Spleen (tissue), 11 donors: Measurements from ENCODE around the gene MEIS2. TPM values are rescaled to one million over a fixed set of nuclear protein-coding genes. Genes with fewer than 3 reads are reported as not detected.

ENCODE experiments used
- DNase-seq: peaks from one replicate; pipeline ENCODE4 v3.0.0-alpha.2; 2020
- H3K27ac ChIP-seq, 8 donors: fragments of 200-600 bp; sonication (generic) in 7 of 8; 1 replicate in 4 of 8; 2 replicates in 4 of 8; pipeline versions ENCODE4 v1.5.0 to v1.8.0; 2016 to 2021; ENCODE audit warnings: inconsistent platforms in 4 of 8, mild to moderate bottlenecking in 4 of 8, moderate library complexity in 1 of 8
- H3K27me3 ChIP-seq, 7 donors: fragments of 200-600 bp; sonication (generic) in 6 of 7; replicated peaks in 1 of 7; 1 replicate in 4 of 7; 2 replicates in 3 of 7; pipeline versions ENCODE4 v1.5.0 to v1.8.0; 2016 to 2021; ENCODE audit warnings: inconsistent platforms in 3 of 7, mild to moderate bottlenecking in 1 of 7
- H3K36me3 ChIP-seq, 6 donors: fragments of 200-600 bp; sonication (generic) in 5 of 6; 1 replicate in 4 of 6; 2 replicates in 2 of 6; pipeline versions ENCODE4 v1.5.0 to v1.8.0; 2016 to 2021; ENCODE audit warnings: inconsistent platforms in 2 of 6
- H3K4me1 ChIP-seq, 6 donors: fragments of 200-600 bp; sonication (generic) in 5 of 6; 1 replicate in 3 of 6; 2 replicates in 3 of 6; pipeline versions ENCODE4 v1.5.0 to v1.8.0; 2016 to 2021; ENCODE audit warnings: inconsistent platforms in 3 of 6
- H3K4me3 ChIP-seq, 8 donors: fragments of 200-600 bp; sonication (generic) in 7 of 8; 1 replicate in 4 of 8; 2 replicates in 4 of 8; pipeline versions ENCODE4 v1.5.0 to v1.8.0; 2016 to 2021; ENCODE audit warnings: inconsistent platforms in 4 of 8, mild to moderate bottlenecking in 4 of 8, moderate library complexity in 2 of 8
- H3K9me3 ChIP-seq, 8 donors: fragments of 200-600 bp; sonication (generic) in 7 of 8; 1 replicate in 4 of 8; 2 replicates in 4 of 8; pipeline versions ENCODE4 v1.5.0 to v1.8.0; 2016 to 2021; ENCODE audit warnings: inconsistent platforms in 4 of 8
- POLR2A ChIP-seq, 3 donors: fragments of 450-650 bp; IDR thresholded peaks; one replicate each; pipeline ENCODE4 v1.5.1; 2017; ENCODE audit warnings: antibody characterized with exemption in 3 of 3, mild to moderate bottlenecking in 1 of 3
- POLR2AphosphoS5 ChIP-seq, 3 donors: sonication (generic); formaldehyde crosslinking; IDR thresholded peaks; one replicate each; pipeline ENCODE4 v1.5.1; 2017; ENCODE audit warnings: antibody characterized with exemption in 3 of 3
- WGBS, 5 donors: extraction: QIAGEN DNeasy Blood & Tissue Kit in 3 of 5; methylation state at CpG; one replicate each; pipeline versions ENCODE4 v1.1.5 to v1.1.7; 2013 to 2018; 5-methylcytosine and 5-hydroxymethylcytosine counted together
- intact Hi-C: fragments of 100-400 bp; cut with DNase I; formaldehyde crosslinking; loops from one replicate; pipeline ENCODE4 v1.15.0; 2023; ENCODE audit warnings: low total_unique reads
- polyA plus RNA-seq, 3 donors: library from polyadenylated mRNA; stranded (reverse); fragments of 200-250 nt; gene quantifications; one replicate each; pipeline ENCODE4 v1.2.1, GENCODE V29; 2013
- total RNA-seq, 7 donors: library from RNA; depleted of rRNA in 3 of 7; stranded (reverse); fragments of >200 nt in 3 of 7; fragmentation: NEBNext Ultra II Directional in 4 of 7; extraction: Animal tissue kit (Norgen Biotek cat#: 25700) in 4 of 7; gene quantifications; one replicate each; pipeline versions ENCODE4 v1.1.0 to v1.2.1, GENCODE V29; 2016 to 2021
- TF ChIP-seq, protein P1 (sequence below), 11 experiments: fragments of 200-600 bp in 7 of 11; fragments of 450-650 bp in 4 of 11; sonication (generic) in 4 of 11; IDR thresholded peaks in 8 of 11; conservative IDR thresholded peaks in 3 of 11; 1 replicate in 7 of 11; 2 replicates in 4 of 11; pipeline versions ENCODE4 v1.4.0 to v1.8.0; 2016 to 2021; ENCODE audit warnings: antibody characterized with exemption in 11 of 11, inconsistent platforms in 4 of 11, mild to moderate bottlenecking in 1 of 11
- donor health status: healthy with polysubstance abuse.
- donor health status: DM: no; HTN: no; CAD: no; lungs with moderate emphysema.
- donor health status: DM: no; HTN: no; CAD: no.
- donor health status: Bipolar disorder and iron deficiency.
- donor health status: healthy.
- donor health status: DM: no; HTN: no; CAD: no.
- donor health status: DM: yes; HTN: yes; CAD: no.

MEIS2 gene
- total and polyA plus RNA-seq, 10 donors: 2.6 to 57.2 (median 23.5) TPM

- H3K36me3 ChIP-seq: no peaks in the 10 kb centered on the region
- H3K4me3 ChIP-seq: peak overlapping the region in 2 of 8 donors; percentile 12 to 19
- H3K27ac ChIP-seq: no peak overlapping the region
- 10 to 25% (median 13%) methylated on average over 15 to 52 of the region's 52 CpGs for WGBS, 5 donors
- peaks cover 8 to 100% (median 71%) of the 10 kb centered on the region in 7 donors for H3K27me3 ChIP-seq
- intact Hi-C loops: loop anchor here (10.0 kb wide), 1 partner anchor 224 kb away; the partner anchor contains the start of gene MEIS2
- TF ChIP-seq POLR2AphosphoS5 (IDR thresholded peaks at IDR 0.05) (no peak), POLR2A (IDR thresholded peaks at IDR 0.05) (no peak)
- TF ChIP-seq, protein P1, sequence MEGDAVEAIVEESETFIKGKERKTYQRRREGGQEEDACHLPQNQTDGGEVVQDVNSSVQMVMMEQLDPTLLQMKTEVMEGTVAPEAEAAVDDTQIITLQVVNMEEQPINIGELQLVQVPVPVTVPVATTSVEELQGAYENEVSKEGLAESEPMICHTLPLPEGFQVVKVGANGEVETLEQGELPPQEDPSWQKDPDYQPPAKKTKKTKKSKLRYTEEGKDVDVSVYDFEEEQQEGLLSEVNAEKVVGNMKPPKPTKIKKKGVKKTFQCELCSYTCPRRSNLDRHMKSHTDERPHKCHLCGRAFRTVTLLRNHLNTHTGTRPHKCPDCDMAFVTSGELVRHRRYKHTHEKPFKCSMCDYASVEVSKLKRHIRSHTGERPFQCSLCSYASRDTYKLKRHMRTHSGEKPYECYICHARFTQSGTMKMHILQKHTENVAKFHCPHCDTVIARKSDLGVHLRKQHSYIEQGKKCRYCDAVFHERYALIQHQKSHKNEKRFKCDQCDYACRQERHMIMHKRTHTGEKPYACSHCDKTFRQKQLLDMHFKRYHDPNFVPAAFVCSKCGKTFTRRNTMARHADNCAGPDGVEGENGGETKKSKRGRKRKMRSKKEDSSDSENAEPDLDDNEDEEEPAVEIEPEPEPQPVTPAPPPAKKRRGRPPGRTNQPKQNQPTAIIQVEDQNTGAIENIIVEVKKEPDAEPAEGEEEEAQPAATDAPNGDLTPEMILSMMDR (IDR thresholded peaks at IDR 0.05 in 8 of 11, conservative IDR thresholded peaks at IDR 0.05 in 3 of 11): no peak
- no peak for DNase-seq
- no peaks in the 10 kb centered on the region for H3K9me3 ChIP-seq
- H3K4me1 ChIP-seq: peaks cover 0 to 36% (median 17%) of the 10 kb centered on the region in 6 donors
These were observed 220.0 kb downstream of the MEIS2 start for GRCh38 chr15:36880224-36880912.

DNA sequence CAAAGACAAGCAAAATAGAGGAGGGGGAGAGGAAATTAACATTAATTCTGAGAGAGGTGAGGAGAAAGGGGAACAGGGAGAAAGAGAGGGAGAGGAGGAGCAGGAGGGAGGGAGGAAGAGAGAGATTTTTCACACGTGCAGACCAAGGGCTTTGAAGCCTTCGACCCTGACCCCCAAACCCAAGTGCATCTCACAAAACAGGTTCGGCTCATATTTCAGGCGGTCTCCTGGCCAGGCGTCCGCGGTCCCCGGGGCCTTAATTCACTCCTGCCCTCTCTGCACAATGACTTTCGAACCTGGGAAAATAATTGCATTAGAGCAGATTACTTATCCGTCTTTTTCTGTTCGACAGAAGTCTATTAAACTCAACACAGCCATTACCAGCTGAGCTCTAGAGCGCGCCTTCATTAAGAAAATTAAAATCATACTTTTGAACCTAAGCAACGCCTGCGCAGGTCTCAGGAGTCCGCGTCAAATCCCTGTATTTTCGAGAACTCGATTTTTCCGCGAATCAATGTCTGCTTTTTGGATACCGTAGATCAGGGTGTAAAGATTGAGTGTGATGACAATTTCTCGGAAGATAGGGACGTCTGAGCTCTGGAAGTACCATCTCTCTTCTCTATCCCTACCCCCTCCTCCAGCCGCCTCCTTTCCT, 220.7 kb downstream of the MEIS2 start:
- no peak for DNase-seq

DNA sequence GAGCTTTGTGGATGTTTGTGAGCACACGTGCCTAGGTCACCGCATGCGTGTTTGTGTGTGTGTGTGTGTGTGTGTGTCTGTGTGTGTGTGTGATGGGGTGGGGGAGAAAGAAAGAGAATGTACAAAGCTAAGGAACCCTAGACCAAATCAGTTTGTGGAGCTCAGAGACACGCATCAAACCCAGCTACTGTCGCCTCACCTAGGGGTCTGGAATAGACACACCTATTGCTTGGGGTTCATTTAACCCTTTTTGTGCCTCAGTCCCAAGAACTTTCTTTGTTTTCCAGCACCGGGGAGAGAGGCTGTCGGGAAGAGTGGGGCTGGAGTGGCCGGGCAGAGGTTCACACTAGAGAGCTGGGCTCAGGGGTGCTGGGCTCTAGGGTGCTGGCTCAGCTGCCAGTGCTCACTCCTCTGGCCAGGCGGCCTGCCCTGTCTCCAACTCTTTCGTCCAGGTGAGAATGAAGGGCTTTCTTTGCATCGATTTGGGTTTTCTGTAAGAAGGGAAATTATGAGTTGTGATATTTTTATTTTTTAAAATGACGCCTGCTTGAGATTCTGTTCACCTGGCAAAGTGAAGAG, 221.6 kb downstream of the MEIS2 start:
- Histone ChIP-seq H3K9me3 (no peaks in the 10 kb centered on the region), H3K27ac (no peak overlapping the region), H3K36me3 (no peaks in the 10 kb centered on the region), H3K27me3 (peaks cover 8 to 91% (median 66%) of the 10 kb centered on the region in 7 donors), H3K4me1 (peaks cover 0 to 31% (median 13%) of the 10 kb centered on the region in 6 donors), H3K4me3 (peak overlapping the region in 1 of 8 donors; percentile 37)
- TF ChIP-seq, protein P1 (IDR thresholded peaks at IDR 0.05 in 8 of 11, conservative IDR thresholded peaks at IDR 0.05 in 3 of 11): no peak
- TF ChIP-seq POLR2A (IDR thresholded peaks at IDR 0.05): no peak
- no peak for TF ChIP-seq POLR2AphosphoS5 (IDR thresholded peaks at IDR 0.05)
- no peak for DNase-seq
- intact Hi-C loops: loop anchor here (10.0 kb wide), 1 partner anchor 1364 kb away; no protein-coding TSS in a partner anchor
- WGBS, 5 donors: 24 to 45% (median 29%) methylated on average over 12 of the region's 12 CpGs

More for the DNA sequence above, 220.7 kb downstream of the MEIS2 start:
- 23 to 43% (median 24%) methylated on average over 25 of the region's 25 CpGs for WGBS, 5 donors
- no peaks in the 10 kb centered on the region for H3K9me3 ChIP-seq
- intact Hi-C loops: loop anchor here (10.0 kb wide), 2 partner anchors 225 to 1365 kb away; partner anchors contain the start of gene MEIS2
- TF ChIP-seq POLR2AphosphoS5 (IDR thresholded peaks at IDR 0.05): no peak
- TF ChIP-seq POLR2A (IDR thresholded peaks at IDR 0.05): no peak
- TF ChIP-seq, protein P1 (IDR thresholded peaks at IDR 0.05 in 8 of 11, conservative IDR thresholded peaks at IDR 0.05 in 3 of 11): no peak
- H3K4me1 ChIP-seq: peaks cover 0 to 36% (median 17%) of the 10 kb centered on the region in 6 donors
- peaks cover 8 to 100% (median 70%) of the 10 kb centered on the region in 7 donors for H3K27me3 ChIP-seq
- H3K36me3 ChIP-seq: no peaks in the 10 kb centered on the region
- no peak overlapping the region for H3K4me3 ChIP-seq
- H3K27ac ChIP-seq: no peak overlapping the region
